OCI-LY1 (cell line): ENCODE results near the gene OR4S2.

Experiments
- H2AFZ ChIP-seq: fragments of 200-600 bp; sonication (generic), shearing (Covaris generic); 2 replicates; pipeline ENCODE4 v1.6.0; 2014; ENCODE audit warnings: antibody characterized with exemption, mild to moderate bottlenecking, low read length
- H3F3A ChIP-seq: fragments of 200-600 bp; sonication (generic), shearing (Covaris generic); 2 replicates; pipeline ENCODE4 v1.6.0; 2014; ENCODE audit warnings: mild to moderate bottlenecking, antibody characterized with exemption, low read length, moderate library complexity; ENCODE audit not compliant: insufficient read depth
- H3K27ac ChIP-seq: fragments of 200-600 bp; sonication (generic); 2 replicates; pipeline ENCODE4 v1.5.1; 2014; ENCODE audit warnings: low read length, mixed run types, mild to moderate bottlenecking, low read depth; ENCODE audit not compliant: poor library complexity, severe bottlenecking
- H3K27me3 ChIP-seq: fragments of 200-600 bp; sonication (generic); 2 replicates; pipeline ENCODE4 v1.6.0; 2014; ENCODE audit warnings: antibody characterized with exemption, mild to moderate bottlenecking, low read length, moderate library complexity; ENCODE audit not compliant: insufficient read depth
- H3K36me3 ChIP-seq: fragments of 200-600 bp; sonication (generic); 2 replicates; pipeline ENCODE4 v1.6.1; 2014; ENCODE audit warnings: mild to moderate bottlenecking, antibody characterized with exemption, low read length, moderate library complexity, mixed read lengths; ENCODE audit not compliant: insufficient read depth
- H3K4me1 ChIP-seq: fragments of 200-600 bp; sonication (generic); 2 replicates; pipeline ENCODE4 v1.5.1; 2014; ENCODE audit warnings: mild to moderate bottlenecking, low read length, moderate library complexity; ENCODE audit not compliant: insufficient read depth, severe bottlenecking
- H3K4me2 ChIP-seq: fragments of 200-600 bp; sonication (generic), shearing (Covaris generic); 2 replicates; pipeline ENCODE4 v1.6.1; 2014; ENCODE audit warnings: low read length
- H3K4me3 ChIP-seq: fragments of 200-600 bp; sonication (generic); 2 replicates; pipeline ENCODE4 v1.5.1; 2014; ENCODE audit warnings: low read length, low read depth, mild to moderate bottlenecking, mixed read lengths; ENCODE audit not compliant: poor library complexity, severe bottlenecking
- H3K79me2 ChIP-seq: fragments of 200-600 bp; shearing (Covaris generic); 2 replicates; pipeline ENCODE4 v1.6.1; 2016; ENCODE audit warnings: mixed run types, low read length, mixed read lengths; ENCODE audit not compliant: insufficient read depth
- H3K9ac ChIP-seq: fragments of 200-600 bp; sonication (generic), shearing (Covaris generic); 2 replicates; pipeline ENCODE4 v1.6.1; 2014; ENCODE audit warnings: mild to moderate bottlenecking, low read length, mixed read lengths
- H3K9me2 ChIP-seq: fragments of 200-600 bp; sonication (generic), shearing (Covaris generic); 2 replicates; pipeline ENCODE4 v1.6.1; 2014; ENCODE audit warnings: low read depth, mild to moderate bottlenecking, low read length, mixed read lengths
- H3K9me3 ChIP-seq: fragments of 200-600 bp; shearing (Covaris generic); 2 replicates; pipeline ENCODE4 v1.6.1; 2014; ENCODE audit warnings: low read length, mixed read lengths
- H4K20me1 ChIP-seq: fragments of 200-600 bp; sonication (generic), shearing (Covaris generic); 2 replicates; pipeline ENCODE4 v1.6.0; 2016; ENCODE audit warnings: mild to moderate bottlenecking, low read length; ENCODE audit not compliant: insufficient read depth
- CTCF ChIP-seq: fragments of 200-600 bp; sonication (generic), shearing (Covaris generic); IDR thresholded peaks from 2 replicates; pipeline ENCODE4 v1.5.1; 2017; ENCODE audit warnings: mild to moderate bottlenecking, antibody characterized with exemption, low read length, moderate library complexity, mixed read lengths
- EZH2 ChIP-seq: fragments of 200-600 bp; sonication (generic), shearing (Covaris generic); IDR thresholded peaks from 2 replicates; pipeline ENCODE4 v1.8.0; 2017; ENCODE audit warnings: borderline replicate concordance, mixed run types, mild to moderate bottlenecking, antibody characterized with exemption, low read length, moderate library complexity, mixed read lengths

OR4S2 gene

GRCh38 chr11:55634813-55635212, 13.3 kb upstream of the OR4S2 start, which contains the start of gene OR4P4:
TSS of gene OR4P4 (plus strand) at chr11:55635113.
- no peak within 1 kb of the TSS for H3K4me3 ChIP-seq
- no peak within 1 kb of the TSS for H3K9ac ChIP-seq
- no peaks in the 10 kb centered on the region for H3K27me3 ChIP-seq
- no peak within 1 kb of the TSS for H3K27ac ChIP-seq
- H4K20me1 ChIP-seq: no peaks in the 10 kb centered on the region
- TF ChIP-seq CTCF (no peak), EZH2 (no peak)
- no peaks in the 10 kb centered on the region for H3K9me3 ChIP-seq
- H3K79me2 ChIP-seq: no peaks in the 10 kb centered on the region
- H3K4me1 ChIP-seq: no peaks in the 10 kb centered on the region
- H3K9me2 ChIP-seq: no peaks in the 10 kb centered on the region
- no peak within 1 kb of the TSS for H3K4me2 ChIP-seq
- H2AFZ ChIP-seq: no peak within 1 kb of the TSS
- H3K36me3 ChIP-seq: no peaks in the 10 kb centered on the region
- no peaks in the 10 kb centered on the region for H3F3A ChIP-seq

- H3K36me3 ChIP-seq: no peaks in the 10 kb centered on the region
- H3F3A ChIP-seq: no peaks in the 10 kb centered on the region
- no peak overlapping the region for H3K9ac ChIP-seq
- H3K4me3 ChIP-seq: no peak overlapping the region
- TF ChIP-seq EZH2 (no peak), CTCF (no peak)
- no peak overlapping the region for H2AFZ ChIP-seq
- H3K79me2 ChIP-seq: no peaks in the 10 kb centered on the region
- no peaks in the 10 kb centered on the region for H3K9me3 ChIP-seq
- H3K4me1 ChIP-seq: no peaks in the 10 kb centered on the region
- H3K27ac ChIP-seq: no peak overlapping the region
- no peaks in the 10 kb centered on the region for H3K27me3 ChIP-seq
- H3K4me2 ChIP-seq: no peak overlapping the region
- no peaks in the 10 kb centered on the region for H4K20me1 ChIP-seq
- H3K9me2 ChIP-seq: no peaks in the 10 kb centered on the region
These were observed 4.4 kb downstream of the OR4S2 start for GRCh38 chr11:55652560-55652959.

- Histone ChIP-seq H3F3A (no peaks in the 10 kb centered on the region), H3K9me2 (no peaks in the 10 kb centered on the region), H3K4me1 (no peaks in the 10 kb centered on the region), H3K9ac (no peak overlapping the region), H3K27me3 (no peaks in the 10 kb centered on the region), H3K79me2 (no peaks in the 10 kb centered on the region), H4K20me1 (no peaks in the 10 kb centered on the region), H2AFZ (no peak overlapping the region), H3K27ac (no peak overlapping the region), H3K4me3 (no peak overlapping the region), H3K9me3 (no peaks in the 10 kb centered on the region), H3K4me2 (no peak overlapping the region), H3K36me3 (no peaks in the 10 kb centered on the region)
- TF ChIP-seq CTCF (no peak), EZH2 (no peak)
These were observed 7.0 kb downstream of the OR4S2 start for GRCh38 chr11:55655096-55655495.
